HEK293 (cell line): ENCODE measurements around the gene ASPRV1.

Experiments used
- CTCF ChIA-PET: fragments of 350-600 bp; formaldehyde crosslinking; extraction: SDS; loops from one replicate; lab custom pipeline; 2021; ENCODE audit warnings: antibody characterized with exemption; lab: Yijun Ruan, JAX
- POLR2A ChIA-PET: fragments of 300-600 bp; formaldehyde crosslinking; extraction: SDS; loops from one replicate; lab custom pipeline; 2020; ENCODE audit warnings: antibody characterized with exemption, inconsistent platforms; lab: Yijun Ruan, JAX
- H3K27ac ChIP-seq: fragments of 200-500 bp; sonication (Bioruptor generic); 2 replicates; pipeline ENCODE4 v1.5.1; 2014; ENCODE audit warnings: low read depth, low read length, control low read depth, inconsistent platforms; ENCODE audit errors: extremely low read depth
- H3K36me3 ChIP-seq, 2 experiments: fragments of 200-500 bp in 1 of 2; sonication (Bioruptor generic) in 1 of 2; 1 replicate in 1 of 2; 2 replicates in 1 of 2; pipeline ENCODE4 v1.5.1; 2014 to 2017; ENCODE audit warnings: inconsistent platforms in 2 of 2, low read length in 2 of 2; ENCODE audit not compliant: control insufficient read depth in 2 of 2, insufficient read depth in 1 of 2
- H3K4me1 ChIP-seq: fragments of 200-500 bp; sonication (Bioruptor generic); 2 replicates; pipeline ENCODE4 v1.5.1; 2014; ENCODE audit warnings: mild to moderate bottlenecking, low read length, inconsistent platforms; ENCODE audit not compliant: control insufficient read depth, insufficient read depth
- H3K4me3 ChIP-seq: 2 replicates; pipeline ENCODE4 v1.5.1; 2011; ENCODE audit warnings: low read depth, mild to moderate bottlenecking, control low read depth, low read length, moderate library complexity
- H3K9me3 ChIP-seq: fragments of 200-500 bp; sonication (Bioruptor generic); 2 replicates; pipeline ENCODE4 v1.5.1; 2014; ENCODE audit warnings: low read depth, low read length, inconsistent platforms; ENCODE audit not compliant: control insufficient read depth, insufficient read depth
- EGR2 ChIP-seq: fragments of 450-650 bp; formaldehyde crosslinking; IDR thresholded peaks from 2 replicates; pipeline ENCODE4 v1.5.1; 2016; ENCODE audit warnings: low read depth, missing biosample characterization, missing genetic modification characterization
- MZF1 ChIP-seq: fragments of 450-650 bp; formaldehyde crosslinking; IDR thresholded peaks from 2 replicates; pipeline ENCODE4 v1.5.1; 2017; ENCODE audit warnings: missing biosample characterization, missing genetic modification characterization, borderline replicate concordance
- SP3 ChIP-seq: fragments of 450-650 bp; formaldehyde crosslinking; IDR thresholded peaks from 2 replicates; pipeline ENCODE4 v1.5.1; 2016; ENCODE audit warnings: missing biosample characterization, missing genetic modification characterization
- WT1 ChIP-seq: fragments of 450-650 bp; formaldehyde crosslinking; IDR thresholded peaks from 2 replicates; pipeline ENCODE4 v1.5.1; 2016; ENCODE audit warnings: missing biosample characterization, missing genetic modification characterization
- ZBTB48 ChIP-seq: fragments of 450-650 bp; formaldehyde crosslinking; IDR thresholded peaks from 2 replicates; pipeline ENCODE4 v1.5.1; 2016; ENCODE audit warnings: missing biosample characterization, missing genetic modification characterization
- ZEB2 ChIP-seq: fragments of 450-650 bp; formaldehyde crosslinking; IDR thresholded peaks from 2 replicates; pipeline ENCODE4 v1.5.1; 2016; ENCODE audit warnings: missing biosample characterization, missing genetic modification characterization
- ZNF133 ChIP-seq: fragments of 450-650 bp; formaldehyde crosslinking; IDR thresholded peaks from 2 replicates; pipeline ENCODE4 v1.5.1; 2016; ENCODE audit warnings: missing biosample characterization, missing genetic modification characterization
- ZNF140 ChIP-seq: fragments of 450-650 bp; formaldehyde crosslinking; IDR thresholded peaks from 2 replicates; pipeline ENCODE4 v1.5.1; 2016; ENCODE audit warnings: missing biosample characterization, missing genetic modification characterization
- ZNF24 ChIP-seq: fragments of 450-650 bp; formaldehyde crosslinking; IDR thresholded peaks from 2 replicates; pipeline ENCODE4 v1.5.1; 2016; ENCODE audit warnings: missing biosample characterization, missing genetic modification characterization
- ZNF248 ChIP-seq: fragments of 450-650 bp; formaldehyde crosslinking; IDR thresholded peaks from 2 replicates; pipeline ENCODE4 v1.5.1; 2017; ENCODE audit warnings: missing biosample characterization, missing genetic modification characterization
- ZNF404 ChIP-seq: fragments of 450-650 bp; formaldehyde crosslinking; IDR thresholded peaks from 2 replicates; pipeline ENCODE4 v1.5.1; 2017; ENCODE audit warnings: missing biosample characterization, missing genetic modification characterization
- ZNF510 ChIP-seq: fragments of 450-650 bp; formaldehyde crosslinking; IDR thresholded peaks from 2 replicates; pipeline ENCODE4 v1.5.1; 2018; ENCODE audit warnings: mild to moderate bottlenecking, missing genetic modification characterization, missing biosample characterization; ENCODE audit not compliant: insufficient replicate concordance
- ZNF610 ChIP-seq: fragments of 450-650 bp; formaldehyde crosslinking; IDR thresholded peaks from 2 replicates; pipeline ENCODE4 v1.5.1; 2016; ENCODE audit warnings: missing biosample characterization, missing genetic modification characterization, borderline replicate concordance
- TF ChIP-seq, protein P1 (sequence below): fragments of 450-650 bp; formaldehyde crosslinking; IDR thresholded peaks from 2 replicates; pipeline ENCODE4 v1.5.1; 2016; ENCODE audit warnings: missing biosample characterization, missing genetic modification characterization
- TF ChIP-seq, protein P2 (sequence below): fragments of 450-650 bp; formaldehyde crosslinking; IDR thresholded peaks from 2 replicates; pipeline ENCODE4 v1.5.1; 2016; ENCODE audit warnings: missing biosample characterization, missing genetic modification characterization
- TF ChIP-seq, protein P3 (sequence below): fragments of 450-650 bp; formaldehyde crosslinking; IDR thresholded peaks from 2 replicates; pipeline ENCODE4 v1.5.1; 2016; ENCODE audit warnings: missing biosample characterization, missing genetic modification characterization, borderline replicate concordance
- TF ChIP-seq, protein P4 (sequence below): fragments of 450-650 bp; formaldehyde crosslinking; IDR thresholded peaks from 2 replicates; pipeline ENCODE4 v1.5.1; 2016; ENCODE audit warnings: missing biosample characterization, missing genetic modification characterization

ASPRV1 gene

DNA sequence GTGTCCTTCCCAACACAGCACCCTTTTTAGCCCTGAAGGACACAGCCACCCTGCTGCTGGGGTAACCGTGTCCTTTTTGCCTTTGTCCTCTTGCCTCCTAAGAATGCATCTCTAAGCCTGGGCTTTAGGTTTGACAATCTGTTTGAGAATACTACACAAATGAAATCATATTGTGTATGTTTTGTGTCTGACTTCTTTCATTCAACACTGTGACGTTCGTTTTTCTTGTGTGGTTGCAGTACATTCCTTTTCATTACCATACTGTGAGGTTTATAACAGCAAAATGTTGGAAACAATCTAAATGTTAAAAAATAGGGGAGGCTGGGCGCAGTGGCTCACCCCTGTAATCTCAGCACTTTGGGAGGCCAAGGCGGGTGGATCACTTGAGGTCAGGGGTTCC, 11.2 kb downstream of the ASPRV1 start (continued):
- TF ChIP-seq EGR2 (tag by site-specific recombination) (no peak), ZBTB48 (tag by site-specific recombination) (no peak)

DNA sequence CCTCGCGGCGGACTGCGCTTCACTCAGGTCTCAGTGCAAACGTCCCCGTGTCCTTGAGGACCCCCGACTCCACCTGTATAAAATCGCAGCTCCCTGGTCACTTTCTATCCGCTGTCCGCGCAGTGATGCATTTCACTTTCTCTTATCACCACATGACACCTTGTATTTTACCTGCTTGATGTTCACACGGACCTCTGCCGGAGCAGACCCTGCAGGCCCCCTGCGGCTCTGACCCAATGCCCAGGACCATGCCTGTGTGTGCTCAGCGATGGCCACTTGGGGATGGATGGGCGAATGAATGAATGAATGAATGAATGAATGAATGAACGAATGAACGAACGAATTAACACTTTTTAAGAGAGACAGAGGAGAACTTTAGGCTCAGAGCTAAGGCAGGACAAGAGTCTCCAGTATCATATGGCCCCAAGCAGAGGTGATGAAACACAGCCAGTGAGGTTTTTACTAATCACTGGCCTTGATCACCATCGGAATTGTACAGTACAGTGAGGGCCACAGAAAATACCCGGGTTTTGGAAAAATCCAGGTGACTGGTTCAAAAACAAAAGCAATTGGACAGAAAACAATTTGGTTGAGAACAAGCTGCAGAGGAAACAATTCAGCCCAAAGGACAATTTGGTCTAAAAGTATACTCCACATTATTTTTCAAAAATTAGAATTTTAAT, 12.3 kb downstream of the ASPRV1 start:
- Histone ChIP-seq H3K36me3 (no peaks in the 10 kb centered on the region), H3K4me3 (no peak overlapping the region), H3K4me1 (no peaks in the 10 kb centered on the region), H3K9me3 (no peaks in the 10 kb centered on the region), H3K27ac (no peak overlapping the region)
- TF ChIP-seq, protein P1, sequence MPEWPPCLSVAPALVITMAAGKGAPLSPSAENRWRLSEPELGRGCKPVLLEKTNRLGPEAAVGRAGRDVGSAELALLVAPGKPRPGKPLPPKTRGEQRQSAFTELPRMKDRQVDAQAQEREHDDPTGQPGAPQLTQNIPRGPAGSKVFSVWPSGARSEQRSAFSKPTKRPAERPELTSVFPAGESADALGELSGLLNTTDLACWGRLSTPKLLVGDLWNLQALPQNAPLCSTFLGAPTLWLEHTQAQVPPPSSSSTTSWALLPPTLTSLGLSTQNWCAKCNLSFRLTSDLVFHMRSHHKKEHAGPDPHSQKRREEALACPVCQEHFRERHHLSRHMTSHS (tag by site-specific recombination) = no peak
- TF ChIP-seq SP3 (tag by site-specific recombination) (no peak), ZNF404 (tag by site-specific recombination) (no peak), ZNF24 (tag by site-specific recombination) (0 out of 2 replicates have a peak, but pooled peaks have one; percentile 44)
- ChIA-PET POLR2A (no interaction called here), CTCF (no interaction called here)

DNA sequence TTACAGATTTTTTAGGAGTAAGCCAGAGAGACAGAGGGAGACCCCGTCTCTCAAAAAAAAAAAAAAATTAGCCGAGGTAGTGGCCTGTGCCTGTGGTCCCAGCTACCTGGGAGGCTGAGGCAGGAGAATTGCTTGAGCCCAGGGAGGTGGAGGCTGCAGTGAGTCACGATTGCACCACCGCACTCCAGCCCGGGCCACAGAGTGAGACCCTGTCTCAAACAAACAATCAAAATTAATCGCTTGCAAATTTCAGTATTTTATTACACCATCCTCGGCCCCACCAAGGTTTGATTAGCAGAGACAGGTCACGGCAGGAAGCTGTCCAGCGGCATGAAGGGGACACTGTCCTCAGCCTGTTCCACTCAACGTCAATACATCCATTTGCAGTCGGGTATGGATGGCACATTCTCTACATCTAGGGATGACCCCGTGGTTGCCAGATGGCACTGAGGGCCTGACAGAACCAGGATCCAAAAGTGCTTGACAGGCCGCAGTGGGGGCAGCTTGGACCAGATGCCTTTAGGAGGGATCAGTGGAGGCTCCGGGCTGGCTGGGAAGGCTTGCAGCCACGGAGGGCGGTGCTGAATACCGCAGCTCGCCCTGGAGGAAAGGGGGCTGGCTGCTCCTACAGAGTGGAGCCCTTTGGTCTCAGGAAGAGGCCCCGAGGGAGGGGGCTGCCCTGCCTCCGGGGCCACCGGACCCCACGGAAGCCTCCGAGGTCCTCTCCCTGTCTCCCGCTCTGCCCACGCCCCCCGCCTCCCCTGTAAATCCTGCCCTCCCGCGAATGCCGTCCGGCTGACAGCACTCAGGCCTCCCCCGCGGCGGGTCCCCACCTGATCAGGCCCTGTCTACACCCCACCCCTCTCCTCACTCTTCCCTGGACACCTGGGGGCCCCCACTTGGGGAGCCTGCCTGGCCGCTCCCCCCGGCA, 13.1 kb downstream of the ASPRV1 start:
- Histone ChIP-seq H3K4me1 (no peaks in the 10 kb centered on the region), H3K9me3 (no peaks in the 10 kb centered on the region), H3K27ac (no peak overlapping the region), H3K4me3 (no peak overlapping the region), H3K36me3 (peaks cover 0 to 4% of the 10 kb centered on the region in 2 experiments; a peak in 1 of 3 replicates)
- TF ChIP-seq, protein P2, sequence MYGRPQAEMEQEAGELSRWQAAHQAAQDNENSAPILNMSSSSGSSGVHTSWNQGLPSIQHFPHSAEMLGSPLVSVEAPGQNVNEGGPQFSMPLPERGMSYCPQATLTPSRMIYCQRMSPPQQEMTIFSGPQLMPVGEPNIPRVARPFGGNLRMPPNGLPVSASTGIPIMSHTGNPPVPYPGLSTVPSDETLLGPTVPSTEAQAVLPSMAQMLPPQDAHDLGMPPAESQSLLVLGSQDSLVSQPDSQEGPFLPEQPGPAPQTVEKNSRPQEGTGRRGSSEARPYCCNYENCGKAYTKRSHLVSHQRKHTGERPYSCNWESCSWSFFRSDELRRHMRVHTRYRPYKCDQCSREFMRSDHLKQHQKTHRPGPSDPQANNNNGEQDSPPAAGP (tag by site-specific recombination) = no peak
- TF ChIP-seq ZNF133 (tag by site-specific recombination) (no peak), ZNF610 (tag by site-specific recombination) (no peak), ZNF248 (tag by site-specific recombination) (no peak)
- CTCF ChIA-PET = no interaction called here
- POLR2A ChIA-PET = no interaction called here

DNA sequence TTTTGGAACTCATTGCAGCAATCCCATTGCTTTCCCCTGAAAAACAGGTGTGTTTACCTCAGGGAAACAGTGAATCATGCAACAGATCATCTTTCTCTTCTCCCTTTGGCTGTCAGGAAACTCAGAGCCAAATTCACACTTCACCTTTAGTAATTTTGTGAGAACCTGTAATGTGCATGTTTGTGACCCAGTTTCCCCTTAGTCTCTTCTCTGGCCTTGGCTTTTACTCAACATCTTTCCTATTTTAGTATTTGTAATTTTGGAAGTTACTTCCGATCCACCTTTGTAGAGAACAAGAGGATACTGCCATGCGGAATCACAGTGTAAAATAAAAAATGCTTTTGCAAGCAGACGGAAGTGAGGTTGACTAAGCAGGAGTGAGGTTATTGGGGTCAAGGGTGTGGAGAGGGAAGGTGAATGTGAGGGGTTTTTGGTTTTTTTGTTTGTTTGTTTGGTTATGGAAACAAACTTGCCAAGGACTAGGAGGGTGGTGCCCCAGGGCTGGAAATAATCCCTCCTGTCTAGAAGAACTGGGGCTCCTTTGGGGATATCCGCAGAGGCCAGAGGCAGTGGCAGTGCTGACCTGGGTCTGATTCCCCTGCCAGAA, 14.0 kb downstream of the ASPRV1 start:
- POLR2A ChIA-PET = no interaction called here
- no peak overlapping the region for H3K4me3 ChIP-seq
- H3K27ac ChIP-seq = no peak overlapping the region
- TF ChIP-seq ZNF140 (tag by site-specific recombination) = no peak
- TF ChIP-seq, protein P3, sequence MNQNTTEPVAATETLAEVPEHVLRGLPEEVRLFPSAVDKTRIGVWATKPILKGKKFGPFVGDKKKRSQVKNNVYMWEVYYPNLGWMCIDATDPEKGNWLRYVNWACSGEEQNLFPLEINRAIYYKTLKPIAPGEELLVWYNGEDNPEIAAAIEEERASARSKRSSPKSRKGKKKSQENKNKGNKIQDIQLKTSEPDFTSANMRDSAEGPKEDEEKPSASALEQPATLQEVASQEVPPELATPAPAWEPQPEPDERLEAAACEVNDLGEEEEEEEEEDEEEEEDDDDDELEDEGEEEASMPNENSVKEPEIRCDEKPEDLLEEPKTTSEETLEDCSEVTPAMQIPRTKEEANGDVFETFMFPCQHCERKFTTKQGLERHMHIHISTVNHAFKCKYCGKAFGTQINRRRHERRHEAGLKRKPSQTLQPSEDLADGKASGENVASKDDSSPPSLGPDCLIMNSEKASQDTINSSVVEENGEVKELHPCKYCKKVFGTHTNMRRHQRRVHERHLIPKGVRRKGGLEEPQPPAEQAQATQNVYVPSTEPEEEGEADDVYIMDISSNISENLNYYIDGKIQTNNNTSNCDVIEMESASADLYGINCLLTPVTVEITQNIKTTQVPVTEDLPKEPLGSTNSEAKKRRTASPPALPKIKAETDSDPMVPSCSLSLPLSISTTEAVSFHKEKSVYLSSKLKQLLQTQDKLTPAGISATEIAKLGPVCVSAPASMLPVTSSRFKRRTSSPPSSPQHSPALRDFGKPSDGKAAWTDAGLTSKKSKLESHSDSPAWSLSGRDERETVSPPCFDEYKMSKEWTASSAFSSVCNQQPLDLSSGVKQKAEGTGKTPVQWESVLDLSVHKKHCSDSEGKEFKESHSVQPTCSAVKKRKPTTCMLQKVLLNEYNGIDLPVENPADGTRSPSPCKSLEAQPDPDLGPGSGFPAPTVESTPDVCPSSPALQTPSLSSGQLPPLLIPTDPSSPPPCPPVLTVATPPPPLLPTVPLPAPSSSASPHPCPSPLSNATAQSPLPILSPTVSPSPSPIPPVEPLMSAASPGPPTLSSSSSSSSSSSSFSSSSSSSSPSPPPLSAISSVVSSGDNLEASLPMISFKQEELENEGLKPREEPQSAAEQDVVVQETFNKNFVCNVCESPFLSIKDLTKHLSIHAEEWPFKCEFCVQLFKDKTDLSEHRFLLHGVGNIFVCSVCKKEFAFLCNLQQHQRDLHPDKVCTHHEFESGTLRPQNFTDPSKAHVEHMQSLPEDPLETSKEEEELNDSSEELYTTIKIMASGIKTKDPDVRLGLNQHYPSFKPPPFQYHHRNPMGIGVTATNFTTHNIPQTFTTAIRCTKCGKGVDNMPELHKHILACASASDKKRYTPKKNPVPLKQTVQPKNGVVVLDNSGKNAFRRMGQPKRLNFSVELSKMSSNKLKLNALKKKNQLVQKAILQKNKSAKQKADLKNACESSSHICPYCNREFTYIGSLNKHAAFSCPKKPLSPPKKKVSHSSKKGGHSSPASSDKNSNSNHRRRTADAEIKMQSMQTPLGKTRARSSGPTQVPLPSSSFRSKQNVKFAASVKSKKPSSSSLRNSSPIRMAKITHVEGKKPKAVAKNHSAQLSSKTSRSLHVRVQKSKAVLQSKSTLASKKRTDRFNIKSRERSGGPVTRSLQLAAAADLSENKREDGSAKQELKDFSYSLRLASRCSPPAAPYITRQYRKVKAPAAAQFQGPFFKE (tag by site-specific recombination) = no peak
- TF ChIP-seq, protein P4, sequence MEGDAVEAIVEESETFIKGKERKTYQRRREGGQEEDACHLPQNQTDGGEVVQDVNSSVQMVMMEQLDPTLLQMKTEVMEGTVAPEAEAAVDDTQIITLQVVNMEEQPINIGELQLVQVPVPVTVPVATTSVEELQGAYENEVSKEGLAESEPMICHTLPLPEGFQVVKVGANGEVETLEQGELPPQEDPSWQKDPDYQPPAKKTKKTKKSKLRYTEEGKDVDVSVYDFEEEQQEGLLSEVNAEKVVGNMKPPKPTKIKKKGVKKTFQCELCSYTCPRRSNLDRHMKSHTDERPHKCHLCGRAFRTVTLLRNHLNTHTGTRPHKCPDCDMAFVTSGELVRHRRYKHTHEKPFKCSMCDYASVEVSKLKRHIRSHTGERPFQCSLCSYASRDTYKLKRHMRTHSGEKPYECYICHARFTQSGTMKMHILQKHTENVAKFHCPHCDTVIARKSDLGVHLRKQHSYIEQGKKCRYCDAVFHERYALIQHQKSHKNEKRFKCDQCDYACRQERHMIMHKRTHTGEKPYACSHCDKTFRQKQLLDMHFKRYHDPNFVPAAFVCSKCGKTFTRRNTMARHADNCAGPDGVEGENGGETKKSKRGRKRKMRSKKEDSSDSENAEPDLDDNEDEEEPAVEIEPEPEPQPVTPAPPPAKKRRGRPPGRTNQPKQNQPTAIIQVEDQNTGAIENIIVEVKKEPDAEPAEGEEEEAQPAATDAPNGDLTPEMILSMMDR (tag by site-specific recombination) = no peak
- TF ChIP-seq ZNF510 (tag by site-specific recombination) = no peak
- no peak for TF ChIP-seq WT1 (tag by site-specific recombination)
- TF ChIP-seq ZEB2 (tag by site-specific recombination) = no peak
- TF ChIP-seq MZF1 (tag by site-specific recombination) = no peak

More for the DNA sequence above, 14.0 kb downstream of the ASPRV1 start:
- no peaks in the 10 kb centered on the region for H3K4me1 ChIP-seq
- CTCF ChIA-PET = interaction anchor here (0.6 kb wide), 1 partner anchor 514 kb away, joined by 7 read pairs; no protein-coding TSS in a partner anchor
- peaks cover 0 to 7% of the 10 kb centered on the region in 2 experiments; a peak in 1 of 3 replicates for H3K36me3 ChIP-seq
- H3K9me3 ChIP-seq = no peaks in the 10 kb centered on the region
